ENCODE data around the gene SMYD3.

Gene SMYD3

GRCh38 chr1:245803666-245804037 is 703.4 kb downstream of the SMYD3 start:
- no peak for TF ChIP-seq CTCF (conservative IDR thresholded peaks at IDR 0.05)
- TF ChIP-seq ZFX (IDR thresholded peaks at IDR 0.05) = no peak

GRCh38 chr1:245802941-245803665 is 704.0 kb downstream of the SMYD3 start:
- no peak overlapping the region for H3K27ac ChIP-seq
- TF ChIP-seq ZFX (IDR thresholded peaks at IDR 0.05) (no peak), CTCF (conservative IDR thresholded peaks at IDR 0.05) (no peak)

More at GRCh38 chr1:245803666-245804037, 703.4 kb downstream of the SMYD3 start:
- H3K27ac ChIP-seq = no peak overlapping the region

GRCh38 chr1:245800901-245801605 is 706.0 kb downstream of the SMYD3 start:
- TF ChIP-seq ZFX (IDR thresholded peaks at IDR 0.05) = no peak
- no peak for TF ChIP-seq CTCF (conservative IDR thresholded peaks at IDR 0.05)
- H3K27ac ChIP-seq = no peak overlapping the region

- H3K27ac ChIP-seq = no peak overlapping the region
- TF ChIP-seq CTCF (conservative IDR thresholded peaks at IDR 0.05) (no peak), ZFX (IDR thresholded peaks at IDR 0.05) (no peak)
These were observed 708.7 kb downstream of the SMYD3 start for GRCh38 chr1:245798349-245798711.

- H3K27ac ChIP-seq = no peak overlapping the region
- no peak for TF ChIP-seq ZFX (IDR thresholded peaks at IDR 0.05)
- TF ChIP-seq CTCF (conservative IDR thresholded peaks at IDR 0.05) = peak; percentile 74
These were observed 709.3 kb downstream of the SMYD3 start for GRCh38 chr1:245797592-245798348.

GRCh38 chr1:245791410-245792312 is 715.4 kb downstream of the SMYD3 start:
- H3K27ac ChIP-seq = no peak overlapping the region
- TF ChIP-seq ZFX (IDR thresholded peaks at IDR 0.05) = no peak
- TF ChIP-seq CTCF (conservative IDR thresholded peaks at IDR 0.05) = no peak

Measured in C4-2B (cell line).